Activated naive CD4-positive, alpha-beta T cell treated with anti-CD3 and anti-CD28 coated beads, Interleukin-2, amount 50 U/mL, for 16 hours (primary cell): Measurements from ENCODE around the gene LY6G6F.

ENCODE experiments used
- DNase-seq: peaks from one replicate; pipeline ENCODE4 v3.0.0-alpha.2; 2020

LY6G6F gene

GRCh38 chr6:31706599-31706998 lies at the start of gene LY6G6F:
LY6G6F (plus strand) TSS chr6:31706866; CDS start chr6:31706907, 41 bp downstream.
- DNase-seq: no peak

DNA sequence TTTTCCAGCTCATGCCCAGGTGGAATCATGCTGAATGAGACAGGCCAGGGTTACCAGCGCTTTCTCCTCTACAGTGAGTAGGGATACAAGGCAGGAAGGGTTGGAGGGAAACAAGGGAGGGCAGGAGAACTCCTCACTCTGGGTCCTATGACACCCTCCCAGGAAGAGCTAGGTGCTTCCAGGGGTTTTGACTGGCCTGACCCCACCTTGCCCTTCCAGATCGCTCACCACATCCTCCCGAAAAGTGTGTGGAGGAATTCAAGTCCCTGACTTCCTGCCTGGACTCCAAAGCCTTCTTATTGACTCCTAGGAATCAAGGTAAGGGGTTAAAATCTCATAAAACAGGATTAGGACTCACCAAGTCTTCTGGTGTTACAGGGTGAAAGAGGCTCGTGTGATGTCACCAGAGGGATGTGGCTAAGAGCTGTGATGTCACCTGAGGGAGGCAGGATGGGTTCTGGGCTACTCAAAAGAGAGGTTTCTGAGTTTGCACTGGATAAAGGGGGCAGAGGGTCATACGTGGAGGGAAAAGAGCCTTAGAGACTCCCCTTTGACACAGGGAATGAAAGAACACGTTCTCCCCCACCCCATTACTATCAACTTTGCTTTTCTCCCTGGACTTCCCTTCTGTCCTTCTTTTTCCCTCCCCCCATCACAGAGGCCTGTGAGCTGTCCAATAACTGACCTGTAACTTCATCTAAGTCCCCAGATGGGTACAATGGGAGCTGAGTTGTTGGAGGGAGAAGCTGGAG lies 49.1 kb upstream of the LY6G6F start:
- no peak for DNase-seq

DNA sequence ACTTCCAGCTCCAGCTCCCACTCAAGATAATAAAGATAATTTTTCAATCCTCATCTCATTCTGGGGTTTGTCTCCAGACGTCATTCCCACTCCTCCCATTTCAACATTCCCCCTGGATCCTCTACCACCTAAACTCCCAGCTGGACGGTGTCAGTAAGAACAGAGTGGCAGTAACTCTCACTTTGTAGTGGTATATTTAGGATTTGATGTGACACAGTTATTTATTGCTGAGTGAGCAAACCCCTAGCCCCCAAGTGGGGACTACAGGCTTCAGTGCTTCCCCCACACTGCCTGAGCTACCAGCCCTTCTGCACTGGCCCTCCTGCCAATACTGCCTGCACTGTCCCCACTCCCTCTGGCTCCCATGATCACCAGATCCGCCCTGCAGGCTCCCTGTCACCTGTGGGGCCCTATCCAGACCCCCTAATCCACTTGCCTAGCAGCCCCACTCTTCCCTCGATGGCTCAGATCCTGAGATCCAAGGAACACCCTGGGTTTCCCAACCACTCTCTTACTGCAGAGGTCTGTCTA lies 48.4 kb upstream of the LY6G6F start:
- no peak for DNase-seq

GRCh38 chr6:31658983-31659648 lies 47.5 kb upstream of the LY6G6F start:
- DNase-seq: no peak

GRCh38 chr6:31659649-31660380 lies 46.9 kb upstream of the LY6G6F start:
- no peak for DNase-seq

- peak; percentile 72 for DNase-seq
Observed at GRCh38 chr6:31660381-31661261, 46.0 kb upstream of the LY6G6F start, which contains the start of gene C6orf47. C6orf47 (minus strand) TSS chr6:31660778; CDS start chr6:31659947, 831 bp downstream.

GRCh38 chr6:31661262-31662123 lies 45.2 kb upstream of the LY6G6F start:
- no peak for DNase-seq

- DNase-seq: no peak
Observed at GRCh38 chr6:31662124-31662723, 44.4 kb upstream of the LY6G6F start.

- no peak for DNase-seq
Observed at GRCh38 chr6:31663126-31663960, 43.3 kb upstream of the LY6G6F start.

DNA sequence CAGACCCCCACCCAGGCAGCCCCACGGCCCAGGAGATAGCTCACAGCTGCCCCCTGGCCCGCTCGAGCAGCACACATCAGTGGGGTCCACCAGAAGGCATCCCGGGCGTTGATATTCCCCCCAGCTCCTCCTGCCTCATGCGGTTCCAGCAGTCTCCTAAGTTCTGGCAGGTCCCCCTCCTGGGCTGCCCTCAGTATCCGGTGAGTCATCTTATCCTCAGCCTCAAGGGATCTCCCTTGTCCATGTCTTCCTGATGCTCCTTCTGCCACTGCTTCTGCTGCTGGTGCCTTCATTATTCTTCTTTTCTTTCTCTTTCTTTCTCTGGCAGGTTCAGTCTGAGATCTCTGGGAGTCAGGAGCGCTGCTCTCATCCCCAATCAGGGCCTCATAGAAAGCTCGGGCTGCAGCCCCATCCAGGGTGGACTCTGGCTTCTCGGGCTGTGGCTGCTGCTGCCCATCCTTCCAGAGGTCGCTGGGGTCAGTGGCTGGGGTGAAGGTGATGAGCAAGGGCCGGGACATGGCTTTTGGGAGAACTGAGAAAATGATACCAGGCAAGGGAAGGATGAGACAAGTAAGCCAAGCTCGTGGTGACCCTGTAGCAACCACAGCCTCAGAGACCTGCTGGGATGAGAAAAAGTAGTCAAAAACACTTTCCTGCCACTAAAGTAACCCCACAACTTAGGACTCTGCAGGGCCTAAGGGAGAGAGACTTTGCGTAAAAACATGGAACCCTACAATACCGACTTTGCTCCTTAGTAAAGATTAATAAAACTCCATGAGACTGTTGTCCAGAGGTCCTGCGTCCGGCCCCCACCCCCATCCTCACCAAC lies 42.5 kb upstream of the LY6G6F start:
- no peak for DNase-seq

GRCh38 chr6:31664790-31665500 lies 41.7 kb upstream of the LY6G6F start, which contains the start of gene GPANK1:
GPANK1 (minus strand) TSS chr6:31664997; CDS start chr6:31664478, 519 bp downstream.
- DNase-seq: peak; percentile 88

DNA sequence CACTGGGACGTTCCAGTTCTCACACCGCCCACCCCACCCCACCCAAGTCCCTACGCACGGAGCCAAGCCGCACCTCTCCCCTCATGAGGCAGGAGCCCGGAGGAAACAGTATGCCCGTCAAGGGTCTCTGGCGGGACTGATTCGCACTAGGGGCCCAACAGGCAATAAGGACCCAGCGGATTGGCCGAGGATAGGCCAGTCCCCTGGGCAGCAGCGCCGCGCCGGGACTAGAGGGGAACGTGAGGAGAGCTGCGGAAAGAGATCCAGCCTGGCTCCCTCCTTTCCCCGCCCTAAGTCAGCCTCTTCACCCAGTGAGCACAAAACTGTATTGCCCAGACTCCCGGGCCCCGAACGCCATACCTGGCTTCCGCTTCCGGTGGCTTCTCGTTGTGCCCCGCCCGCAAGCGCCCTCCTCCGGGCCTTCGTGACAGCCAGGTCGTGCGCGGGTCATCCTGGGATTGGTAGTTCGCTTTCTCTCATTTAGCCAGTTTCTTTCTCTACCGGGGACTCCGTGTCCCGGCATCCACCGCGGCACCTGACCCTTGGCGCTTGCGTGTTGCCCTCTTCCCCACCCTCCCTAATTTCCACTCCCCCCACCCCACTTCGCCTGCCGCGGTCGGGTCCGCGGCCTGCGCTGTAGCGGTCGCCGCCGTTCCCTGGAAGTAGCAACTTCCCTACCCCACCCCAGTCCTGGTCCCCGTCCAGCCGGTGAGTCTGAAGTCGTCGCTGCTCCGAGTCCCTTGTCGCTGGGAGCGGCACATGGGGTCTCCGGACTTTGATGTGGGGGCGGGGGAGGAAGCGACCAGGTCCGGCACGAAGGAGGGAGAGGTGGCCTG lies 40.9 kb upstream of the LY6G6F start, which contains the start of gene CSNK2B:
Gene CSNK2B (plus strand): TSS at position 580 of the 836 bp plus-strand sequence. CDS start 752 bp downstream, outside the sequence.
- peak; percentile 99 for DNase-seq

DNA sequence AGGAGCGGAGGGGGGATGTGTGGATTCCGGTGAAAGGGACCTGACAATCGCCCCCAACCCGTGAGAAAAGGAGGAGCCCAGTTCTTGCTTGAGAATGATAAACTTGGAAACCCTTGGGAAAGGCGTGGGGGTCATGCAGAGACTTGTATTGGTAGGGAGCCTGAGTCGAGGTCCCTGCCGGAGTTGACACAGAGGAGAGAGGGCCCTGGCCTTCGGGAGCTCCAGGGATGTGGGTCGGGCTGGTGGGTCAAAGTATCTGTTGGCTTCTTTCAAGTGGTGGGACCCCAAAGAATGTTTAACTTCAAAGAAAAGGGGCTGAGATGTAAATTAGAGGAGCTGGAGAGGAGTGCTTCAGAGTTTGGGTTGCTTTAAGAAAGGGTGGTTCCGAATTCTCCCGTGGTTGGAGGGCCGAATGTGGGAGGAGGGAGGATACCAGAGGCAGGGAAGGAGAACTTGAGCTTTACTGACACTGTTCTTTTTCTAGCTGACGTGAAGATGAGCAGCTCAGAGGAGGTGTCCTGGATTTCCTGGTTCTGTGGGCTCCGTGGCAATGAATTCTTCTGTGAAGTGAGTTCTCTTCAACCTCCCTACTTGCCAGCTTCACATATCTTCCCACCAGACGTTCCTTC lies 40.2 kb upstream of the LY6G6F start:
- no peak for DNase-seq

- no peak for DNase-seq
Observed at GRCh38 chr6:31669676-31670075, 37.0 kb upstream of the LY6G6F start, which contains the start of gene LY6G5B. LY6G5B (plus strand) TSS chr6:31669976; CDS start chr6:31670951, 975 bp downstream.

DNA sequence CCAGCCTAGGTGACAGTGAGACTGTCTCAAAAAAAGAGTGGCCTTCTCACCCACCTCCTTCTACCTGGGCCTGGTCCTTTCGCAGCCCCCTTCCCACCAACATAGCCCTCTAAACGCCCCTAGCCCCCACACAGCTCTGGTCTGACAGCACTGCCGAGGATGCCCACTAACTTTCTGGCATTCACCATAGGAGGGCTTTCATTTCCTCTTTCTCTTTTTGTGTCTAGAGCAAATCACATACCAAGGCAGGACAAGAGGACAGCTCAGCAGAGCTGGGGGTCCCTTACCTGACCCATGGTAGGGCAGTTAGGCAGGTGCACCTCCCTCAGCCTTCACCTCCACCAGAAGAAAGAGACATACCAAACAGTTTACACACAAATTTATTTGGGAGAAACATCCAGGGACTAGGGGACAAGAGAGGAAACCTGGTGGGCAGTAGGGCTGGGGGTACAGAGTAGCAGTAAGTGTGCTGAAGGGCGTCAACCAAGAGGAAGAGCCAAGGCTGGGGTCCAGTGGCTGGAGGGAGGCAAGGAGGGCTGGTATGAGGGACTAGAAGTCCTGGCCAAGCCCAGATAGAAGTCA lies 30.3 kb upstream of the LY6G6F start:
- no peak for DNase-seq

DNA sequence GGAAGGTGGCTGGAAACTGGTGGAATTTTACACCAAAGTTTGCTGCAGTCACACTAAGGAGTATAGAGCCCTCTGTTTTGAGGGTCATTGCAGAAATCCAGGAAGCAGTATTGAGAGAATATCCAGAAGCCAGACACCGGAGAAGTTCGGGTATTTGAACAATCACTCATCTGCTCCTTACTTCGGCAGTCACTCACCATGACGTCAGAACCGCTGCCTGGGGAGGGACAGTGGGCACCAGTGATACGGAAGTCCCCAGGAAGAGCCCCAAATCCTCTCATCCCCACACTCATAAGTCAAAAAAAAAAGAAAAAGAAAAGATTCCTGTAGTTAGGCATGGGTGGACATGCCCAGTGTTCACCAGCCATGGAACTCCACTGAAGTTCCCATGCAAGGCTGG lies 29.8 kb upstream of the LY6G6F start:
- no peak for DNase-seq
